NT2/D1 (cell line): ENCODE results near the gene ATP9A.

Source experiments
- YY1 ChIP-seq: IDR thresholded peaks from 2 replicates; pipeline ENCODE4 v1.6.1; 2011; ENCODE audit not compliant: insufficient read length, insufficient read depth
- ZNF274 ChIP-seq: IDR thresholded peaks from 2 replicates; pipeline ENCODE4 v1.6.1; 2011; ENCODE audit warnings: mild to moderate bottlenecking, low read depth, low read length

GRCh38 chr20:51758978-51759544, 9.1 kb downstream of the ATP9A start:
- TF ChIP-seq ZNF274 = no peak
- no peak for TF ChIP-seq YY1
